Uterus (tissue), 2 donors: Measurements from ENCODE around the gene MX1.

ENCODE experiments used
- POLR2A ChIP-seq, 2 donors: fragments of 450-650 bp; IDR thresholded peaks; one replicate each; pipeline ENCODE4 v1.6.1; 2016; ENCODE audit warnings: antibody characterized with exemption in 2 of 2, mild to moderate bottlenecking in 1 of 2, moderate library complexity in 1 of 2
- TF ChIP-seq, protein P1 (sequence below), 4 experiments: fragments of 200-600 bp in 2 of 4; fragments of 450-650 bp in 2 of 4; sonication (generic) in 2 of 4; IDR thresholded peaks; one replicate each; pipeline ENCODE4 v1.5.1; 2016 to 2019; ENCODE audit warnings: antibody characterized with exemption in 4 of 4, mild to moderate bottlenecking in 2 of 4, moderate library complexity in 1 of 4

GRCh38 chr21:41425954-41426675 is at the start of gene MX1:
- TF ChIP-seq POLR2A (IDR thresholded peaks at IDR 0.05) = peak; percentile 64 to 65
- TF ChIP-seq, protein P1, sequence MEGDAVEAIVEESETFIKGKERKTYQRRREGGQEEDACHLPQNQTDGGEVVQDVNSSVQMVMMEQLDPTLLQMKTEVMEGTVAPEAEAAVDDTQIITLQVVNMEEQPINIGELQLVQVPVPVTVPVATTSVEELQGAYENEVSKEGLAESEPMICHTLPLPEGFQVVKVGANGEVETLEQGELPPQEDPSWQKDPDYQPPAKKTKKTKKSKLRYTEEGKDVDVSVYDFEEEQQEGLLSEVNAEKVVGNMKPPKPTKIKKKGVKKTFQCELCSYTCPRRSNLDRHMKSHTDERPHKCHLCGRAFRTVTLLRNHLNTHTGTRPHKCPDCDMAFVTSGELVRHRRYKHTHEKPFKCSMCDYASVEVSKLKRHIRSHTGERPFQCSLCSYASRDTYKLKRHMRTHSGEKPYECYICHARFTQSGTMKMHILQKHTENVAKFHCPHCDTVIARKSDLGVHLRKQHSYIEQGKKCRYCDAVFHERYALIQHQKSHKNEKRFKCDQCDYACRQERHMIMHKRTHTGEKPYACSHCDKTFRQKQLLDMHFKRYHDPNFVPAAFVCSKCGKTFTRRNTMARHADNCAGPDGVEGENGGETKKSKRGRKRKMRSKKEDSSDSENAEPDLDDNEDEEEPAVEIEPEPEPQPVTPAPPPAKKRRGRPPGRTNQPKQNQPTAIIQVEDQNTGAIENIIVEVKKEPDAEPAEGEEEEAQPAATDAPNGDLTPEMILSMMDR (IDR thresholded peaks at IDR 0.05) = no peak
